Neural progenitor cell (in vitro differentiated cells): Measurements from ENCODE around the gene NLK. TPM values are rescaled to one million over a fixed set of nuclear protein-coding genes. Genes with fewer than 3 reads are reported as not detected.

Source experiments
- DNase-seq: peaks from one replicate; pipeline ENCODE4 v3.0.0-alpha.2; 2016; ENCODE audit warnings: low spot score
- H2AFZ ChIP-seq: fragments of 200-600 bp; sonication (generic); replicated peaks from 2 replicates; pipeline ENCODE4 v1.6.1; 2016; ENCODE audit warnings: antibody characterized with exemption
- H3F3A ChIP-seq: fragments of 200-600 bp; sonication (generic); 2 replicates; pipeline ENCODE4 v1.6.1; 2016; ENCODE audit warnings: antibody characterized with exemption, low read depth
- H3K27ac ChIP-seq: fragments of 200-600 bp; sonication (generic); 2 replicates; pipeline ENCODE4 v1.5.1; 2016; ENCODE audit warnings: mild to moderate bottlenecking
- H3K27me3 ChIP-seq: fragments of 200-600 bp; sonication (generic); 2 replicates; pipeline ENCODE4 v1.6.1; 2016; ENCODE audit warnings: mild to moderate bottlenecking, moderate library complexity
- H3K36me3 ChIP-seq: fragments of 200-600 bp; sonication (generic); 2 replicates; pipeline ENCODE4 v1.5.1; 2016
- H3K4me1 ChIP-seq: fragments of 200-600 bp; sonication (generic); 2 replicates; pipeline ENCODE4 v1.6.1; 2016; ENCODE audit warnings: mixed run types
- H3K4me2 ChIP-seq: fragments of 200-600 bp; sonication (generic); 2 replicates; pipeline ENCODE4 v1.6.1; 2016
- H3K4me3 ChIP-seq: fragments of 200-600 bp; sonication (generic); 2 replicates; pipeline ENCODE4 v1.5.1; 2016
- H3K79me2 ChIP-seq: fragments of 200-600 bp; sonication (generic); 2 replicates; pipeline ENCODE4 v1.6.1; 2016; ENCODE audit warnings: low read depth
- H3K9ac ChIP-seq: fragments of 200-600 bp; sonication (generic); 2 replicates; pipeline ENCODE4 v1.6.1; 2016
- H3K9me3 ChIP-seq: fragments of 200-600 bp; sonication (generic); 2 replicates; pipeline ENCODE4 v1.5.1; 2016; ENCODE audit warnings: low read depth
- H4K20me1 ChIP-seq: fragments of 200-600 bp; sonication (generic); 2 replicates; pipeline ENCODE4 v1.6.1; 2016; ENCODE audit warnings: low read depth
- H3K27ac Mint-ChIP-seq: 3 replicates; pipeline ENCODE4 v1.8.0; 2021; ENCODE audit warnings: mixed read lengths
- H3K27me3 Mint-ChIP-seq: 2 replicates; pipeline ENCODE4 v1.8.0; 2022; ENCODE audit warnings: low read depth, mild to moderate bottlenecking, inconsistent platforms, moderate library complexity, mixed read lengths; ENCODE audit not compliant: insufficient read depth
- H3K36me3 Mint-ChIP-seq: 3 replicates; pipeline ENCODE4 v1.8.0; 2021; ENCODE audit warnings: mixed read lengths
- H3K4me1 Mint-ChIP-seq: 3 replicates; pipeline ENCODE4 v1.8.0; 2021; ENCODE audit warnings: mixed read lengths
- H3K4me3 Mint-ChIP-seq: 3 replicates; pipeline ENCODE4 v1.8.0; 2021; ENCODE audit warnings: mild to moderate bottlenecking, moderate library complexity, mixed read lengths
- H3K9me3 Mint-ChIP-seq: 3 replicates; pipeline ENCODE4 v1.8.0; 2020; ENCODE audit warnings: mixed read lengths
- EZH2 ChIP-seq: fragments of 200-600 bp; sonication (generic); IDR thresholded peaks from 2 replicates; pipeline ENCODE4 v1.6.1; 2017; ENCODE audit warnings: antibody characterized with exemption, mild to moderate bottlenecking, moderate library complexity
- EZH2phosphoT487 ChIP-seq: fragments of 200-600 bp; sonication (generic); IDR thresholded peaks from 2 replicates; pipeline ENCODE4 v1.6.1; 2017; ENCODE audit warnings: antibody characterized with exemption
- total RNA-seq: library from RNA; depleted of rRNA; stranded (reverse); fragments of >200 nt; gene quantifications from 2 replicates; pipeline ENCODE4 v1.2.3, GENCODE V29; 2015; ENCODE audit warnings: low replicate concordance
- TF ChIP-seq, protein P1 (sequence below): fragments of 200-600 bp; sonication (generic); IDR thresholded peaks from 2 replicates; pipeline ENCODE4 v1.5.1; 2017; ENCODE audit warnings: antibody characterized with exemption, mild to moderate bottlenecking

The NLK gene
- total RNA-seq, 1 donor from 2014 or later = 61.7 TPM

GRCh38 chr17:28180449-28180848 is 138.0 kb downstream of the NLK start:
- Histone ChIP-seq H3F3A (no peaks in the 10 kb centered on the region), H3K36me3 (peaks cover 7% of the 10 kb centered on the region), H3K4me2 (no peak overlapping the region), H3K27ac (no peak overlapping the region), H3K79me2 (no peaks in the 10 kb centered on the region), H3K9me3 (no peaks in the 10 kb centered on the region), H3K4me3 (no peak overlapping the region), H2AFZ (no peak overlapping the region), H4K20me1 (no peaks in the 10 kb centered on the region), H3K9ac (no peak overlapping the region), H3K4me1 (no peaks in the 10 kb centered on the region), H3K27me3 (no peaks in the 10 kb centered on the region)
- H3K4me3 Mint-ChIP-seq = no peak overlapping the region
- H3K27ac Mint-ChIP-seq = no peak overlapping the region
- no peaks in the 10 kb centered on the region for H3K4me1 Mint-ChIP-seq
- peaks cover 11% of the 10 kb centered on the region for H3K36me3 Mint-ChIP-seq
- H3K27me3 Mint-ChIP-seq = no peaks in the 10 kb centered on the region
- TF ChIP-seq EZH2 (no peak), EZH2phosphoT487 (no peak)
- TF ChIP-seq, protein P1, sequence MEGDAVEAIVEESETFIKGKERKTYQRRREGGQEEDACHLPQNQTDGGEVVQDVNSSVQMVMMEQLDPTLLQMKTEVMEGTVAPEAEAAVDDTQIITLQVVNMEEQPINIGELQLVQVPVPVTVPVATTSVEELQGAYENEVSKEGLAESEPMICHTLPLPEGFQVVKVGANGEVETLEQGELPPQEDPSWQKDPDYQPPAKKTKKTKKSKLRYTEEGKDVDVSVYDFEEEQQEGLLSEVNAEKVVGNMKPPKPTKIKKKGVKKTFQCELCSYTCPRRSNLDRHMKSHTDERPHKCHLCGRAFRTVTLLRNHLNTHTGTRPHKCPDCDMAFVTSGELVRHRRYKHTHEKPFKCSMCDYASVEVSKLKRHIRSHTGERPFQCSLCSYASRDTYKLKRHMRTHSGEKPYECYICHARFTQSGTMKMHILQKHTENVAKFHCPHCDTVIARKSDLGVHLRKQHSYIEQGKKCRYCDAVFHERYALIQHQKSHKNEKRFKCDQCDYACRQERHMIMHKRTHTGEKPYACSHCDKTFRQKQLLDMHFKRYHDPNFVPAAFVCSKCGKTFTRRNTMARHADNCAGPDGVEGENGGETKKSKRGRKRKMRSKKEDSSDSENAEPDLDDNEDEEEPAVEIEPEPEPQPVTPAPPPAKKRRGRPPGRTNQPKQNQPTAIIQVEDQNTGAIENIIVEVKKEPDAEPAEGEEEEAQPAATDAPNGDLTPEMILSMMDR = no peak
- no peak for DNase-seq
- H3K9me3 Mint-ChIP-seq = no peaks in the 10 kb centered on the region

- Histone ChIP-seq H3K4me2 (no peak overlapping the region), H3K27ac (no peak overlapping the region), H3K4me3 (no peak overlapping the region), H3K9ac (no peak overlapping the region), H4K20me1 (no peaks in the 10 kb centered on the region), H3F3A (no peaks in the 10 kb centered on the region), H3K4me1 (no peaks in the 10 kb centered on the region), H3K27me3 (no peaks in the 10 kb centered on the region), H3K36me3 (peaks cover 12% of the 10 kb centered on the region), H3K9me3 (no peaks in the 10 kb centered on the region), H2AFZ (no peak overlapping the region), H3K79me2 (no peaks in the 10 kb centered on the region)
- Mint-ChIP-seq H3K4me1 (no peaks in the 10 kb centered on the region), H3K4me3 (peak overlapping the region; percentile 55), H3K36me3 (peaks cover 22% of the 10 kb centered on the region), H3K27me3 (no peaks in the 10 kb centered on the region), H3K27ac (no peak overlapping the region), H3K9me3 (peaks cover 6% of the 10 kb centered on the region)
- DNase-seq = no peak
- TF ChIP-seq EZH2phosphoT487 = no peak
- TF ChIP-seq, protein P1 = no peak
- no peak for TF ChIP-seq EZH2
These were observed 139.1 kb downstream of the NLK start for GRCh38 chr17:28181568-28181967.

DNA sequence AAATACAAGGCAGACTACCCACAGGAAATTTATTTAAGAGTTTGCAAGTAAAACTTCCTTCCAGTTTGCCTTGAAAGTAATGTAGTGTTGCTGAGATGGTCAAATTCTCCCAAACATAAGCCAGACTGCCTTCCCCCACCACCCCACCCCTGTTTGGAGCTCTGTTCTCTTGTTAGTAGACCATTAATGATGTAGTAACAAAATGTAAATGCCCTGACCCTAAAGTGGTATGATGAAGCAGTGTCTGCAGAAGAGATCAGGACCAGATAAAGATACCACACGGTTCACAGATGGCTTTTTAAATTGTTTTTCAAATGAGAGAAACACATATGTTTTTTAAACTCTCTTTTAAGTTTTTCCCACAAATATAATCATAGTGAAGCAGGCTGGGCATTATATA is 140.1 kb downstream of the NLK start:
- no peaks in the 10 kb centered on the region for H3K4me1 ChIP-seq
- H3K9ac ChIP-seq = no peak overlapping the region
- H3K27ac ChIP-seq = no peak overlapping the region
- no peak overlapping the region for H3K4me3 Mint-ChIP-seq
- no peak overlapping the region for H3K4me2 ChIP-seq
- H4K20me1 ChIP-seq = no peaks in the 10 kb centered on the region
- no peaks in the 10 kb centered on the region for H3K9me3 ChIP-seq
- no peak overlapping the region for H3K27ac Mint-ChIP-seq
- no peaks in the 10 kb centered on the region for H3K27me3 Mint-ChIP-seq
- no peak overlapping the region for H3K4me3 ChIP-seq
- TF ChIP-seq EZH2phosphoT487 (no peak), EZH2 (no peak)
- TF ChIP-seq, protein P1 = no peak
- H2AFZ ChIP-seq = no peak overlapping the region
- H3K27me3 ChIP-seq = no peaks in the 10 kb centered on the region
- H3K4me1 Mint-ChIP-seq = no peaks in the 10 kb centered on the region
- H3K9me3 Mint-ChIP-seq = peaks cover 8% of the 10 kb centered on the region
- peaks cover 25% of the 10 kb centered on the region for H3K36me3 Mint-ChIP-seq
- H3K36me3 ChIP-seq = peaks cover 12% of the 10 kb centered on the region
- DNase-seq = no peak
- H3K79me2 ChIP-seq = no peaks in the 10 kb centered on the region
- H3F3A ChIP-seq = no peaks in the 10 kb centered on the region
